GM12892 (cell line): ENCODE data around the gene LNX1.

Experiments
- POLR2A ChIP-seq: IDR thresholded peaks from 2 replicates; pipeline ENCODE4 v1.6.1; 2011; ENCODE audit warnings: low read depth, low read length, control low read depth
- POLR2AphosphoS5 ChIP-seq: IDR thresholded peaks from 2 replicates; pipeline ENCODE4 v1.6.1; 2011; ENCODE audit warnings: low read depth, low read length, control low read depth
- TAF1 ChIP-seq: IDR thresholded peaks from 2 replicates; pipeline ENCODE4 v1.6.1; 2011; ENCODE audit warnings: low read depth, mild to moderate bottlenecking, control low read depth, low read length, borderline replicate concordance

GRCh38 chr4:53617101-53617680 lies 25.9 kb upstream of the LNX1 start:
- TF ChIP-seq TAF1, result no peak
- TF ChIP-seq POLR2AphosphoS5, result no peak
- no peak for TF ChIP-seq POLR2A
